HCT116 (cell line): ENCODE measurements around the gene ZFP37. TPM values are rescaled to one million over a fixed set of nuclear protein-coding genes. Genes with fewer than 3 reads are reported as not detected.
"Not testable (repeated sequence)": the region's sequence is repeated elsewhere in the genome, so short reads cannot be mapped to it uniquely, and the experiment has no call there.

Source experiments
- ATAC-seq: fragments of 200-7000 bp; cut with Tn5 transposase; 2 replicates; pipeline ENCODE4 v1.9.1; 2020; ENCODE audit warnings: mild to moderate bottlenecking, moderate library complexity
- BruUV-seq: library from RNA; stranded (reverse); fragments of 400-500 nt; replicated peaks from 2 replicates; lab custom pipeline; 2021; lab: Mats Ljungman, UMichigan
- CTCF ChIA-PET: fragments of 300-600 bp; sonication (Branson Sonifier 250); formaldehyde crosslinking; loops from one replicate; lab custom pipeline; 2021; ENCODE audit warnings: antibody characterized with exemption; lab: Charles Lee
- POLR2A ChIA-PET: fragments of 300-600, 350-600 bp; sonication (Branson Sonifier 250); formaldehyde crosslinking; loops from one replicate; lab custom pipeline; 2021; ENCODE audit warnings: antibody characterized with exemption; lab: Charles Lee
- RAD21 ChIA-PET, 2 experiments: fragments of 300-600 bp; sonication (Branson Sonifier 250); formaldehyde crosslinking; loops; one replicate each; lab custom pipeline; 2023; ENCODE audit warnings: low total read pairs in 2 of 2; ENCODE audit not compliant: uncharacterized antibody in 2 of 2, unreplicated experiment in 2 of 2, low non-redundant PET in 1 of 2; lab: Charles Lee
- DNase-seq: peaks from one replicate; pipeline ENCODE4 v3.0.0-alpha.2; 2010; ENCODE audit warnings: low read depth, low spot score
- H2AFZ ChIP-seq: fragments of 200-600 bp; shearing (Covaris generic), sonication (generic); 2 replicates; pipeline ENCODE4 v1.6.1; 2017; ENCODE audit warnings: low read depth, mixed run types, mixed read lengths, antibody characterized with exemption, low read length; ENCODE audit not compliant: poor library complexity, severe bottlenecking
- H3K27ac ChIP-seq: 2 replicates; pipeline ENCODE4 v1.5.1; 2012; ENCODE audit warnings: low read depth, low read length
- H3K27me3 ChIP-seq: fragments of 200-600 bp; sonication (generic); 2 replicates; pipeline ENCODE4 v1.6.1; 2016; ENCODE audit warnings: mixed run types, low read length, mixed read lengths; ENCODE audit not compliant: insufficient read depth
- H3K36me3 ChIP-seq, 2 experiments: fragments of 200-500 bp in 1 of 2; fragments of 200-600 bp in 1 of 2; sonication (Bioruptor generic) in 1 of 2; sonication (generic) in 1 of 2; 2 replicates each; pipeline versions ENCODE4 v1.5.1 to v1.6.1; 2014 to 2016; ENCODE audit warnings: low read length in 2 of 2, inconsistent platforms in 1 of 2, mixed read lengths in 1 of 2, mixed run types in 1 of 2; ENCODE audit not compliant: insufficient read depth in 2 of 2, control insufficient read depth in 1 of 2
- H3K4me1 ChIP-seq, 2 experiments: fragments of 200-600 bp in 1 of 2; sonication (generic) in 1 of 2; 2 replicates each; pipeline versions ENCODE4 v1.5.1 to v1.6.1; 2012 to 2017; ENCODE audit warnings: low read length in 2 of 2, inconsistent platforms in 1 of 2, mild to moderate bottlenecking in 1 of 2, mixed read lengths in 1 of 2, mixed run types in 1 of 2, moderate library complexity in 1 of 2; ENCODE audit not compliant: insufficient read depth in 2 of 2, control insufficient read depth in 1 of 2
- H3K4me2 ChIP-seq: fragments of 200-600 bp; sonication (generic); 2 replicates; pipeline ENCODE4 v1.6.1; 2017; ENCODE audit warnings: mixed run types, low read length, mixed read lengths
- H3K4me3 ChIP-seq, 2 experiments: fragments of 200-600 bp in 1 of 2; sonication (generic) in 1 of 2; replicated peaks in 1 of 2; 2 replicates each; pipeline ENCODE4 v1.5.1; 2011 to 2016; ENCODE audit warnings: low read length in 2 of 2, control low read depth in 1 of 2, low read depth in 1 of 2, mild to moderate bottlenecking in 1 of 2, mixed read lengths in 1 of 2, mixed run types in 1 of 2
- H3K79me2 ChIP-seq: fragments of 200-600 bp; sonication (generic); 2 replicates; pipeline ENCODE4 v1.6.1; 2017; ENCODE audit warnings: mild to moderate bottlenecking, mixed run types, low read length, moderate library complexity, mixed read lengths; ENCODE audit not compliant: insufficient read depth
- H3K9ac ChIP-seq: fragments of 200-600 bp; sonication (generic); 2 replicates; pipeline ENCODE4 v1.6.1; 2016; ENCODE audit warnings: low read length, mixed read lengths
- H3K9me2 ChIP-seq: fragments of 200-600 bp; sonication (generic), shearing (Covaris generic); 2 replicates; pipeline ENCODE4 v1.6.1; 2017; ENCODE audit warnings: mixed run types, mild to moderate bottlenecking, moderate library complexity; ENCODE audit not compliant: insufficient read depth
- H3K9me3 ChIP-seq, 2 experiments: fragments of 200-500 bp in 1 of 2; fragments of 200-600 bp in 1 of 2; sonication (Bioruptor generic) in 1 of 2; sonication (generic) in 1 of 2; 2 replicates each; pipeline ENCODE4 v1.6.1; 2014 to 2017; ENCODE audit warnings: low read length in 2 of 2, mixed read lengths in 2 of 2, inconsistent platforms in 1 of 2, low read depth in 1 of 2, mild to moderate bottlenecking in 1 of 2, mixed run types in 1 of 2, moderate library complexity in 1 of 2; ENCODE audit not compliant: control insufficient read depth in 1 of 2, insufficient read depth in 1 of 2
- H4K20me1 ChIP-seq: fragments of 200-600 bp; sonication (generic), shearing (Covaris generic); 2 replicates; pipeline ENCODE4 v1.6.1; 2017; ENCODE audit warnings: mixed run types, mild to moderate bottlenecking, moderate library complexity; ENCODE audit not compliant: insufficient read depth
- intact Hi-C: fragments of 100-400 bp; cut with micrococcal nuclease; formaldehyde crosslinking; loops from 2 replicates; pipeline ENCODE4 v1.10.0; 2022
- total RNA-seq: library from RNA; stranded (reverse); gene quantifications from one replicate; pipeline ENCODE4 v1.2.1, GENCODE V29; 2021; ENCODE audit not compliant: unreplicated experiment

The ZFP37 gene
- total RNA-seq, 1 experiment from 2014 or later, result 1.8 TPM

DNA sequence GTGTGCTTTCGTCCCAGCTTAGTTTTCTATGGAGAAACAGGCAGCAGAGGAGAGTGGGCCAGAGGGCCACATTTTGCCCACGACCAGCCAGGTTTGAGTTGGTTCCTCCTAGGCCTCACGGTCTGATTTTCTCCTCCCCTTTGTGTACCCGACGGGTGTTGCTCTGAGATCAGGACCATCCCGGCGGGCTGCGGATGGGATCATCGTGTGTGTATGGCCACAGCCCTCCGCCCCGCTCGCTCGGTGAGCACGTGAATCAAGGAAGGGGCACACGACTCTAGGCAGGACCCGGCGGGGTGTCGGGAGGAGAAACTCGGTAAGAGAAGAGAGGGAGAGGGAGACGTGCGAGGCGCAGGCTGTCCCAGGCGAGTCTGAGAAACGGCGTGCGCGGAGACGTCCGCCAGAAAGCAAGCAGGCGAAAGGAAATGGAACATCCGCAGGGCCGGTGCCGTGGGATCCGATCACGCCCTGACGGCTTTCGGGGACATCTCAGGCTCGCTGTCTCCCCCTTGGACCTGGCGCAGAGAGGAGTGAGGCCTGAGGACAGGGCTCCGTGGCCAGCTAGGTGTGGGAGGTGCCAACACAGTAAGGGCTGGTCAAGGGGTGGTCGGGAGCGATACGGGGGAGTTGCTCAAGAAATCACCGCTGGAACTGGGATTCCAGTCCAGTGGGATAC lies 5.9 kb upstream of the ZFP37 start:
- BruUV-seq, H2AFZ ChIP-seq, intact Hi-C loops, H3K27me3 ChIP-seq, RAD21 ChIA-PET, H3K9me3 ChIP-seq, H4K20me1 ChIP-seq, H3K4me3 ChIP-seq, ATAC-seq, CTCF ChIA-PET, H3K79me2 ChIP-seq, H3K9ac ChIP-seq, H3K36me3 ChIP-seq, DNase-seq, H3K9me2 ChIP-seq, POLR2A ChIA-PET, H3K4me1 ChIP-seq, H3K27ac ChIP-seq, H3K4me2 ChIP-seq: not testable (repeated sequence)

DNA sequence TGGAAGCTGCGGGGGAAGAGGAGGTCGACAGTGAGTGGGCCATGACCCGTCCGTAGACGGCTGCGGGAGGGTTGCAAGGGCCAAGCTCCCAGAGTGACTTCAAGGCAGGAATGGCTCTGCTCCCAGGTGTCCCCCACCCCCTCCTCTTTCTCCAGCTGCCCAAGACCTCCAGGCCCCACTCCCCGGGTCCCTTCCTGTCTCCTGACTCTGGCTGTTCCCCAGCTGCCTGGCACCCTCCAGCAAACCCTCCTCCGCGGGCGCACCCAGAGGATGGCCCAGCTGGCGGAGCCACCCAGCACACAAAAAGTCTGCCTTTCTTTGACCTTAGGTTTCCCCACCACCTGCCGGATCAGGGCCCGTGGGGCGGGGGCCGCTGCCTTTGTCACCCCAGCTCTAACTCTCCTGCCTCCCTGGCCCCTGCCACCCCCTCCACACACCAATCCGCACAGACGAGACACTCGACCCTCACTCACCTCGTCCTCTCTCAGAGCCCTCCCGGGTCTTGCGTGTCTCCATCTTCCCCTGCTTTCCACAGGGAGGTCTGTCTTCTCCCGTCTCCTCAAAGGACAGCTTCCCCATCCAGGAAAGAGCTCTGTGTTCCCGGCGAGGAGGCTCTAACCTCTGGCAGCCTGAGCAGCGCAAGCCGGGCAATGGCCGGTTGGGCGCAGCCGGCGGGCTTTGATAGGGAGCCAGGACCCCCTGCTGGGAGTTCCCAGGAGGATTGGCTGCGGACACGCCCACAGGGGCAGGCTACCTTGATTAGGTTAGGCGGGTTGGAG lies 4.7 kb upstream of the ZFP37 start:
- H3K27ac ChIP-seq, H3K9me3 ChIP-seq, intact Hi-C loops, H3K27me3 ChIP-seq, H3K4me2 ChIP-seq, CTCF ChIA-PET, H3K79me2 ChIP-seq, H3K9ac ChIP-seq, H4K20me1 ChIP-seq, H3K4me1 ChIP-seq, POLR2A ChIA-PET, H2AFZ ChIP-seq, H3K9me2 ChIP-seq, H3K4me3 ChIP-seq, ATAC-seq, BruUV-seq, H3K36me3 ChIP-seq, RAD21 ChIA-PET, DNase-seq: not testable (repeated sequence)

GRCh38 chr9:113059581-113060284 lies 3.2 kb upstream of the ZFP37 start:
- H3K4me3 ChIP-seq, H2AFZ ChIP-seq, H3K9me2 ChIP-seq, H3K9me3 ChIP-seq, POLR2A ChIA-PET, H3K4me1 ChIP-seq, H3K36me3 ChIP-seq, H3K9ac ChIP-seq, DNase-seq, H3K27ac ChIP-seq, CTCF ChIA-PET, H4K20me1 ChIP-seq, H3K79me2 ChIP-seq, H3K4me2 ChIP-seq, RAD21 ChIA-PET, intact Hi-C loops, BruUV-seq, ATAC-seq, H3K27me3 ChIP-seq: not testable (repeated sequence)
